ENCODE results near the gene DBT.

The DBT gene

DNA sequence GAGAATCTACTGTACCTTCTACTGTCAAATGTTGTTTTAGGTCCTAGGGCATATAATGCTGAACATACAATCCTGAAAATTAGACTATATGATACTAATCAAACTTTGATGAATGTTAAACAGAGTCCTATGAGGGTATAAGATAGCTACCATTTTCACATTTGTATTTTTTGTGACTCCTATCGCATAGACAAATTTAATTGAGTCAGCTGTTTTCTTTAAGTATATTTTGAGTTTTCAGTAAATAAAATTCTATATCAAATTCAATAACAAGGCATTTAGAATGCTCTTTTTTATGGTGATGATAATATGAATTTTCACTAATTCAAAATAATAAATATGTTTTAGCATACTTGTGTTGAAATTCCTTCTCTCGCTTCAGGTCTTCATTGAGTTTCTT, 81.6 kb downstream of the DBT start:
- TF ChIP-seq, protein P1, sequence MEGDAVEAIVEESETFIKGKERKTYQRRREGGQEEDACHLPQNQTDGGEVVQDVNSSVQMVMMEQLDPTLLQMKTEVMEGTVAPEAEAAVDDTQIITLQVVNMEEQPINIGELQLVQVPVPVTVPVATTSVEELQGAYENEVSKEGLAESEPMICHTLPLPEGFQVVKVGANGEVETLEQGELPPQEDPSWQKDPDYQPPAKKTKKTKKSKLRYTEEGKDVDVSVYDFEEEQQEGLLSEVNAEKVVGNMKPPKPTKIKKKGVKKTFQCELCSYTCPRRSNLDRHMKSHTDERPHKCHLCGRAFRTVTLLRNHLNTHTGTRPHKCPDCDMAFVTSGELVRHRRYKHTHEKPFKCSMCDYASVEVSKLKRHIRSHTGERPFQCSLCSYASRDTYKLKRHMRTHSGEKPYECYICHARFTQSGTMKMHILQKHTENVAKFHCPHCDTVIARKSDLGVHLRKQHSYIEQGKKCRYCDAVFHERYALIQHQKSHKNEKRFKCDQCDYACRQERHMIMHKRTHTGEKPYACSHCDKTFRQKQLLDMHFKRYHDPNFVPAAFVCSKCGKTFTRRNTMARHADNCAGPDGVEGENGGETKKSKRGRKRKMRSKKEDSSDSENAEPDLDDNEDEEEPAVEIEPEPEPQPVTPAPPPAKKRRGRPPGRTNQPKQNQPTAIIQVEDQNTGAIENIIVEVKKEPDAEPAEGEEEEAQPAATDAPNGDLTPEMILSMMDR (IDR thresholded peaks at IDR 0.05; ENCODE audit: insufficient read depth, low read depth, low read length, missing control alignments): no peak
- DNase-seq (ENCODE audit: low read depth): no peak
- H3K4me3 ChIP-seq (ENCODE audit: low read length): no peak overlapping the region

DNA sequence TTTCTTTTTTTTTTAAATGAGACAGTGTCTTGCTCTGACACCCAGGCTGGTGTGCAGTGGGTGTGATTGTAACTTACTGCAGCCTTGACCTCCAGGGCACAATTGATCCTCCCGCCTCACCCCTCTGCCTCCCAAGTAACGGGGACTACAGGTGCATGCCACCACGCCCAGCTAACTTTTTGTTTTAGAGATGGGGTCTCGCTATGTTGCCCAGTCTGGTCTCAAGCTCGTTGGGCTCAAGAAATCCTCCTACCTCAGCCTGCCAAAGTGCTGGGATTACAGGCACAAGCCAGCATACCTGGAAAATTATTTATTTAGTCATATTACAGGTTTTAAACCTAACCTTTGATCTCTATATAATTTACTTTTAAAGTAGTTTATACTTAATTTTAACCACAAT, 84.9 kb downstream of the DBT start:
- TF ChIP-seq, protein P1 (IDR thresholded peaks at IDR 0.05; ENCODE audit: insufficient read depth, low read depth, low read length, missing control alignments): no peak

DNA sequence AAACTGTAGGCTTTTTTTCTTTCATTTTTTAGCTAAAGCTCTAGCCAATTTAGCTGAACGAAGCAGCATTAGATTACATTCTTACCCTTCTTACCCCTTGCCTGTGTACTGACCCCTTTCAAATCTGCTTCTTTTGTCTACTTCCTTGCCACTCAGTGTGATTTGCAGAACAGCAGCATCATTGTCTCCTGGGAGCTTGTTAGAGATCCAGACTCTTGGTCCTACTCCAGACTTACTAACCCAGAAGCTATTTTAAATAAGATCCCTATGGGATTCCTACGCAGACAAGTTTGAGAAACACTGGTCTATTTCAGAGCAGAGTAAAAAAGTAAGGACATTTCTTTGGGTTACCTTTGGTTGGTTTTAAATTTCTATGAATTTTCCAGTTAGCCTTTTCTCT, 85.4 kb downstream of the DBT start:
- H3K4me3 ChIP-seq (ENCODE audit: low read length): no peak overlapping the region
- TF ChIP-seq, protein P1 (IDR thresholded peaks at IDR 0.05; ENCODE audit: insufficient read depth, low read depth, low read length, missing control alignments): no peak
- DNase-seq (ENCODE audit: low read depth): no peak

More for the DNA sequence above, 84.9 kb downstream of the DBT start:
- no peak overlapping the region for H3K4me3 ChIP-seq (ENCODE audit: low read length)
- DNase-seq (ENCODE audit: low read depth): no peak

DNA sequence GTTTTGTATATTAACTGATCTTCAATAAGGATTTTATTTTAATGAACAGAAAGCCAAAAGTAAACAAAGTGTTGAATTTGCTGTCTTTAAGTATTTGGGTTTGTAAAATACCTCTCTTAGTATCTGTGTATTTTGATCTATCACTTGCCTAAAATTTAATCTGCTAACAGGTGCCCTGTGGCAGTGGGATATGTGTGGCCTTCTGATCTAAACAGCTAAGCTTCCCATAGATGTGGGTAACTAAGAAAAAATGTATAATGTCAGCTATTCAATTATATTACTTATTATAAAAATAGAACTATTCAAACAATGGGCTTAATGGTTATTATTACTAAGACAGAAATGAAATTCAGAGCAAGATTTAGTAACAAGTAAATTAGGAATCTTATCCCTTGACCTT, 86.8 kb downstream of the DBT start:
- DNase-seq (ENCODE audit: low read depth): no peak
- H3K4me3 ChIP-seq (ENCODE audit: low read length): no peak overlapping the region
- TF ChIP-seq, protein P1 (IDR thresholded peaks at IDR 0.05; ENCODE audit: insufficient read depth, low read depth, low read length, missing control alignments): no peak

DNA sequence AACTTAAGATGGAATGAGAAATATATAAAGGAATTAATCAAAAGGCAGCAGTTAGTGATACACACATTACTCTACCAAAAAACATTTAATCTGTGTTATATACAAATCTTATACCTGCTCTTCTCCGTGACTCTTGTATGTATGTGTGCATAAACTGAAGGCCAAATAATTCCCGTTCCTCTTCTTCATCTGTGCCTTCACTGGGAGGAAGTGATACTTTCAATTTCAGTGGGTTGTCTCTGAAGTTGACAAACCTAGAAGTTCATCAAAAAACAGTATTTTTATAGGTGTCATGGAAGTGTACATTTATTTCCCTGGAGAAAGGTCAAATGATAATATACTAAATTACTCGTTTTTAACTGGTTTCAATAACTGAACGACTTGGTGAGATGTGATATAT, 97.4 kb downstream of the DBT start:
- DNase-seq (ENCODE audit: low read depth): no peak
- TF ChIP-seq, protein P1 (IDR thresholded peaks at IDR 0.05; ENCODE audit: insufficient read depth, low read depth, low read length, missing control alignments): no peak

DNA sequence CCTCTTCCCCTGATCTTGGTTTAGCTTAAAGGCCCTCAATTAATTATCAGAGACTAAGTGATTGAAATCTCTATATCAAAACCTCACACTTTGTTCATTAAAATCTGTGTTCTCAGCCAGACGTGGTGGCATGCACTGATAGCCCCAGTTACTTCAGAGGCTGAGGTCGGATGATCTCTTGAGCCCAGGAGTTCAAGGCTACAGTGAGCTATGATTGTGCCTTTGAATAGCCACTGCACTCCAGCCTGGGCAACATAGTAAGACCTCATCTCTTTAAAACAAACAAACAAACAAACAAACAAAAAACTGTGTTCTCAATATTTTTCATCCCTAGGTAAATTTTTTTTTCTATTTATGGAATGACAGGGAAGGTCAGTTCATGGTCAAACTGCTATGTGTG, 98.0 kb downstream of the DBT start:
- no peak for DNase-seq (ENCODE audit: low read depth)
- TF ChIP-seq, protein P1 (IDR thresholded peaks at IDR 0.05; ENCODE audit: insufficient read depth, low read depth, low read length, missing control alignments): no peak
- H3K4me3 ChIP-seq (ENCODE audit: low read length): no peak overlapping the region

More for the DNA sequence above, 97.4 kb downstream of the DBT start:
- H3K4me3 ChIP-seq (ENCODE audit: low read length): no peak overlapping the region

DNA sequence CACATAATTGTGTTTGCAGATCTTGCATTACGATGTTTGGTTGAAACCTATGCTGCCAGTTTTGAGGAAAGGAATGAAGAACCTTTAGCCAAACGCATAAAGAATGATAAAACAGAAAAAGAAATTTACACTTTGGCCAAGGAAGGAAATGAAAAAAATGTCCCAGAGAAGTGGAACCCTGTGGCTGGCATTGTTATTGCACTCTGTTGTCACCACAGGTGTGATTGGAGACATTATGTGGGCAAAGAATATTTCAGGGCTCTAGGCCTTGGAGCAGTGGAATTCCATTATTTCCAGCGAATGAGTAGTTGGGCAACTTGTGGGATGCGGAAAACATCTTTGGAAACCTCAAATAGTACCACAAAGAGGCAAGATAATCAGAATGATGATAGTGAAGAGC, 101.8 kb downstream of the DBT start:
- TF ChIP-seq, protein P1 (IDR thresholded peaks at IDR 0.05; ENCODE audit: insufficient read depth, low read depth, low read length, missing control alignments): no peak
- DNase-seq (ENCODE audit: low read depth): no peak
- H3K4me3 ChIP-seq (ENCODE audit: low read length): no peak overlapping the region
